Heart left ventricle (tissue), 13 donors: ENCODE results near the gene GPX1.

Source experiments
- CTCF ChIP-seq, 12 donors: fragments of 200-600 bp; sonication (generic) in 4 of 12; IDR thresholded peaks; one replicate each; pipeline versions ENCODE4 v1.5.0 to v1.8.0; 2018 to 2022; ENCODE audit warnings: antibody characterized with exemption in 12 of 12, mild to moderate bottlenecking in 5 of 12
- POLR2A ChIP-seq, 2 donors: fragments of 450-650 bp; IDR thresholded peaks; one replicate each; pipeline ENCODE4 v1.6.1; 2017; ENCODE audit warnings: antibody characterized with exemption in 2 of 2, mild to moderate bottlenecking in 2 of 2, moderate library complexity in 2 of 2
- donor health status: ischemic (EF 13 %, LVEDD 7.1; RV severe dilation, severe dysfunction).
- donor health status: DM: no; HTN: yes; CAD: no.
- donor health status: DM: no; HTN: no; CAD: no.
- donor health status: ischemic (EF 25% LVEDD 6.9; RV normal size, moderate dysfunction).
- donor health status: ischemic (EF 25% LVEDD 5.7; RV mildly dilated, moderate dysfunction).
- donor health status: ischemic (EF 35%, LVEDD 5.7; RV mildly dilated, moderate dysfunction).
- donor health status: nonischemic (EF 11% LVEDD 7.7; RV severe dilation, severe dysfunction).
- donor health status: DM: yes; HTN: yes; CAD: no.
- donor health status: PGD.
- donor health status: ischemic (EF 29% LVEDD 5.4; RV normal size, mild dysfunction).
- donor health status: nonischemic (EF 23%, LVEDD 6.1; RV moderate dilation, normal function).

GRCh38 chr3:49333916-49334633, 24.1 kb downstream of the GPX1 start:
- TF ChIP-seq POLR2A (IDR thresholded peaks at IDR 0.05) (no peak), CTCF (IDR thresholded peaks at IDR 0.05) (no peak)
